Stimulated activated memory B cell treated with anti-CD40 and anti-IgM and Interleukin-4, amounts not matched to agents 10 μg/mL and 1 μg/mL and 100 μg/mL, for 72 hours (primary cell): ENCODE results near the gene LRRC42.
"Not testable (repeated sequence)": the region's sequence is repeated elsewhere in the genome, so short reads cannot be mapped to it uniquely, and the experiment has no call there.

Experiments used
- ATAC-seq: fragments of 150-1000 bp; cut with Tn5 transposase; 2 replicates; pipeline ENCODE4 v1.10.0; 2021
- H3K27ac Mint-ChIP-seq: one replicate; pipeline ENCODE4 v1.8.0; 2022; ENCODE audit warnings: mild to moderate bottlenecking, mixed read lengths
- H3K27me3 Mint-ChIP-seq: one replicate; pipeline ENCODE4 v1.8.0; 2022; ENCODE audit warnings: mixed read lengths
- H3K36me3 Mint-ChIP-seq: one replicate; pipeline ENCODE4 v1.8.0; 2022; ENCODE audit warnings: mixed read lengths
- H3K4me1 Mint-ChIP-seq: one replicate; pipeline ENCODE4 v1.8.0; 2022; ENCODE audit warnings: mixed read lengths
- H3K4me3 Mint-ChIP-seq: one replicate; pipeline ENCODE4 v1.8.0; 2022; ENCODE audit warnings: mild to moderate bottlenecking, moderate library complexity, mixed read lengths
- H3K9me3 Mint-ChIP-seq: one replicate; pipeline ENCODE4 v1.8.0; 2022; ENCODE audit warnings: mixed read lengths

The LRRC42 gene

DNA sequence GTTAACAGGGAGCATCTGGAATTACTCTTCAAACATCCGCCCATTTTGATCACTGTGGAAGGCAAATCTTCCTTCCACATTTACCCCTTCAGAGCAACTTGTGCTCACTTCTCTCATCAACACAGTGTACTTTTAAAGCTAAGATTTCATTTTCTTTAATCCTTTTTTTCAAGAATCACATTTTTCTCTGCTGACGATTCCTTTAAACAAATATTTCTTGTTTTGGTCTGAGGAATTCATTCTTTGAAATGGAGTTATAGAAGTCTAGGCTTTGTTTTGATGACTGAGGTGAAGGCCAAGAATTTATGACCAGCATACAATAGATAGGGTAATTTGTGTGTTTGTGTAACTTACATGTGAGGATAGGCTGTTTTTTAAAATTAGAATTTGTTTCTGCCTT lies 25.6 kb downstream of the LRRC42 start:
- ATAC-seq: no peak
- no peaks in the 10 kb centered on the region for H3K4me1 Mint-ChIP-seq
- H3K4me3 Mint-ChIP-seq: no peak overlapping the region
- H3K36me3 Mint-ChIP-seq: peaks cover 44% of the 10 kb centered on the region
- no peaks in the 10 kb centered on the region for H3K27me3 Mint-ChIP-seq
- no peaks in the 10 kb centered on the region for H3K9me3 Mint-ChIP-seq
- H3K27ac Mint-ChIP-seq: no peak overlapping the region

DNA sequence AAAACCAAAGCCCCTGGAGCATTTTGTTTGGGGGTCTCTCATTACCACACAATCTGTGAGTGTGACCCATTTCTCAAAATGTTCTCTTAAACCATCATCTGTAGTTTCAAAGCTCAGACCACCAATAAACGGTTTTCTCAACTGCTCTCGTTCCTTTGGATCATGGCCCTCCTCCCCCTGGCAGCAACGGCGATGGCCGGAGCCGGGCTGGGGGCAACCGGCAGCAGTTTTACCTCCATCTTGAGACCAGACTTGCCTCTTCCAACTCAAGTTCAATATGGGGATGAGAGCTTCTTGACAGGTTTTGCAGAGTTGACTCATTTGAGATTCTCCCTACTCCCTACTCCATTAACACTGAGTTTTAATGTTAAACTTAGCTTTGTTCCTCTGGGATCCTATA lies 29.7 kb downstream of the LRRC42 start:
- no peak for ATAC-seq
- Mint-ChIP-seq H3K27ac (no peak overlapping the region), H3K4me1 (peaks cover 7% of the 10 kb centered on the region), H3K27me3 (peaks cover 11% of the 10 kb centered on the region), H3K9me3 (no peaks in the 10 kb centered on the region), H3K36me3 (peaks cover 21% of the 10 kb centered on the region), H3K4me3 (no peak overlapping the region)

DNA sequence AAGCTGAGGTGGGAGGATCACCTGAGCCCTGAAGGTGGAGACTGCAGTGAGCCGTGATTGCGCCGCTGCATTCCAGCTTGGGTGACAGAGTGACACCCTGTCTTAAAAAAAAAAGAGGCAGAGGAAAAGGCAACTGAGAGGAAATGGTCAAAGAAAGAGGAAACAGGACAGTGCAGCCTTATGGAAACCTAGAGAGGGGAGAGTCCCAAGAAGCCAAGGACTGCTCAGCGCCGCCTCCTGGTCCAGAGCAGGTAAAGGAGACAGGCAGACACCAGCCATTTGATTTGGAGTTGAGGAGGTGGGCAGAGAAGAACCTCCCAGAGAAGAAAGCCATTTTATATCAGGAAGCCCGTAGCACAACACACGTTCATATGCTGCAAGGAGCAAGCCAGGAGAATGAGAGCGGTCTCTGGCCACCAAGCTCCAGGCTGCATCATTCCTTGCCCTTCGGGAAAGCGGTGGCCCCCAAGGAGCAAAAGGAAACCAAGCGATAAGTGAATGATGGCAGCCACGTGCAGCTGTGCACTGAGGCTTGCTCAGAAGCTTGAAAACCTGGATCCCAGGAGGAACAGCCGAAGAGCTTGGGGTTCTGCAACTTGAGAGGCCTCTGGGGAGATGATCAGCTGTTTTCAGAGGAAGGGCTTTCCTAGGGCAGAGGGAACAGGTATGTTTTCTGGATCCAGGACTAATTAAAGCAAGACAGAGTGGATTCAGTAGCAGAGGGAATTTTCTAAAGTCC lies 33.7 kb downstream of the LRRC42 start:
- Mint-ChIP-seq H3K4me3 (no peak overlapping the region), H3K27me3 (peaks cover 28% of the 10 kb centered on the region), H3K27ac (no peak overlapping the region), H3K9me3 (no peaks in the 10 kb centered on the region), H3K4me1 (peaks cover 7% of the 10 kb centered on the region), H3K36me3 (peaks cover 9% of the 10 kb centered on the region)
- ATAC-seq: no peak

DNA sequence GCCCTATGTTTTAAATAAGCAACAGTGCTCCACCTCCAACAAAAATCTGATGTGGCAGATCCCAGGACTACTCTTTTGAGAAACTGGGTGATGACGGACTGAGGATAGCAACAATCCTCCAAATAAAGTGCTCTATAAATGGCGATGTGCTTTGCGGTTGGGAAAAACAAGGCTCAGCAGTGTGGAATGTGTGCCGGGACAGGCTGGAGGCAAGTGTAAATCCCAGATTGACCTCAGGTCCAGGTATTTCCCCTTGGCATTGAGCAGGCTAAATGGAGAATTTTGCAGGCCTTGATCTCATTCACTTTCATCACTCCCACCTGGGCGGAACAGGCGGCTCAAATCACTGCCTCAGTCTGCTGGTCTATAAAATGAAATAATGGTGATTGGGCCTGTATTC lies 35.1 kb downstream of the LRRC42 start:
- H3K27ac Mint-ChIP-seq: no peak overlapping the region
- peaks cover 28% of the 10 kb centered on the region for H3K27me3 Mint-ChIP-seq
- peaks cover 7% of the 10 kb centered on the region for H3K4me1 Mint-ChIP-seq
- no peak for ATAC-seq
- no peaks in the 10 kb centered on the region for H3K36me3 Mint-ChIP-seq
- no peaks in the 10 kb centered on the region for H3K9me3 Mint-ChIP-seq
- no peak overlapping the region for H3K4me3 Mint-ChIP-seq

DNA sequence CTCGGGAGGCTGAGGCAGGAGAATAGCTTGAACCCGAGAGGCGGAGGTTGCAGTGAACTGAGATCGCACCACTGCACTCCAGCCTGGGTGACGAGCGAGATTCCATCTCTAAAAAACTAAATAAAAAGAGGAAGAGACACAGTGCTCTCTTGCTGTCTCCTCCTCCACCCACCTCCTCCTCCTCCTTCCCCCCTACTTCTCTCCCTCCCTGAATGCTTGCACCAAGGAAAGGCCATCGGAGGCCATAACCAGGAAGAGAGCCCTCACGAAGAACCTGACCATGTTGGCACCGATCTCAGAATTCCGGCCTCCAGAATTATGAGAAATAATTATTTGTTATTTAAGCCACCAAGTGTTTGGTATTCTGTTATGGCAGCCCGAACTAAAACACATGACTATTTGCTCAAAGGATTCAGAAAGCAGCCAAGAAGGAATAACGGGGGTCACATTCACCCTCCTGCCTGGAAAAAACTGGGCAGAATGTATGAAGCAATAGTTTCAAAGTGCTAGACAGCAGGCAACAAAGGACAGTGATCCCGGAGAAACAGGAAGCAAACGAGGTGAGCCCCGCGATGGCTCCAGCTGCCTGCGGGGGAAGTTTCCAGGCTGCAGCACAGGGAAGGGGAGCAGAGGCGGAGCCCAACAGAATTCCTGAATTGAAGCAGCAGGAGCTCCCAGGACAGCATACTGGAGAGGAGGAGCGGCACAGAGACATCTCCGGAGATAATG lies 36.0 kb downstream of the LRRC42 start:
- Mint-ChIP-seq H3K9me3 (peaks cover 4% of the 10 kb centered on the region), H3K4me3 (no peak overlapping the region), H3K4me1 (peaks cover 7% of the 10 kb centered on the region), H3K27ac (no peak overlapping the region), H3K27me3 (peaks cover 28% of the 10 kb centered on the region), H3K36me3 (no peaks in the 10 kb centered on the region)
- no peak for ATAC-seq

DNA sequence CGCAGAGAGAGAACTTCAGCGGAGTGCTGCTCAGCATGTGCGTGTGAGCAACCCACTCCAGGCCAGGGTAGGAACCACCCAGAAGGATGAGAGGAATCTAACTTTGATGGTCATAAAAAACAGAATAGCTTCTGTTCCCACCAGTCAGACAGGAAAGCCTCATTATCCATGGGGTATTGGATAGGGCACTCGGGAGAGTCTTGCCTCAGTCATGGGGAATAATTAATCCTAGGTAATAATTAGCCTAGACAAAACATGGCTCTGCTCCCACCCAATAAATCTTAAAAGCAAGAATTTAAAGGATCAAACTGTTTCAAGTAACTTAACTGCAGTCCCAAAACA lies 36.6 kb downstream of the LRRC42 start:
- H3K27ac Mint-ChIP-seq: no peak overlapping the region
- peaks cover 28% of the 10 kb centered on the region for H3K27me3 Mint-ChIP-seq
- H3K36me3 Mint-ChIP-seq: no peaks in the 10 kb centered on the region
- no peak for ATAC-seq
- H3K4me3 Mint-ChIP-seq: no peak overlapping the region
- H3K4me1 Mint-ChIP-seq: peaks cover 7% of the 10 kb centered on the region
- peaks cover 4% of the 10 kb centered on the region for H3K9me3 Mint-ChIP-seq

DNA sequence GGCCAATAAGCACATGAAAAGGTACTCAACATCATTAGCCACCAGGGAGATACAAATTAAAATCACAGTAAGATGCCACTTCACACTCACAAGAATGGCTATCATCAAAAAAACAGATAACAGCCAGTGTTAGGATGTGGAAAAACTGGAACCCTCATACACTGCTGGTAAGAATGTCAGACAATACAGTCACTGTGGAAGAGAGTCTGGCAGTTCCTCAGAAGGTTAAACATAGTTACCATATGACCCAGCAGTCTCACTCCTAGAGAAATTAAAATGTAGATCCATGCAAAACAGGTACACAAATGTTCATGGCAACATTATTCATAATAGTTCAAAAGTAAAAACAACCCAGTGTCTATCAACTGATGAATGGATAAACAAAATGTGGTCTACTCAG lies 38.6 kb downstream of the LRRC42 start:
- H3K36me3 Mint-ChIP-seq: no peaks in the 10 kb centered on the region
- no peak overlapping the region for H3K27ac Mint-ChIP-seq
- no peak for ATAC-seq
- peaks cover 4% of the 10 kb centered on the region for H3K9me3 Mint-ChIP-seq
- H3K27me3 Mint-ChIP-seq: peaks cover 23% of the 10 kb centered on the region
- no peak overlapping the region for H3K4me3 Mint-ChIP-seq
- H3K4me1 Mint-ChIP-seq: peaks cover 2% of the 10 kb centered on the region

DNA sequence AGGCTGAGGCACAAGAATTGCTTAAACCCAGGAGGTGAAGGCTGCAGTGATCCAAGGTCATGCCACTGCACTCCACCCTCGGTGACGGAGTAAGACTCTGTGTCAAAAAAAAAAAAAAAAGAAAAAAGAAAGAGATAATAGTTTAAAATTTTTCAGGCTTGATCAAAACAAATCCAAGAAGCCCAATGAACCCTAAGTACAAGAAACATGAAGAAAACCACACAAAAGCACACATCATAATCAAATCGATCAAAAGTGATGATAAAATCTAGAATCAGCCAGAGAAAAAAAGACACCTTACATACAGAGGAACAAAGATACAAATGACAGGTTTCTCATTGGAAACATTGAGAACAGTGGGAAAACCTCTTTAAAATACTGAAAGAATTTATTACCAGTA lies 40.3 kb downstream of the LRRC42 start:
- no peak overlapping the region for H3K4me3 Mint-ChIP-seq
- H3K4me1 Mint-ChIP-seq: no peaks in the 10 kb centered on the region
- no peak overlapping the region for H3K27ac Mint-ChIP-seq
- H3K36me3 Mint-ChIP-seq: no peaks in the 10 kb centered on the region
- peaks cover 4% of the 10 kb centered on the region for H3K9me3 Mint-ChIP-seq
- peaks cover 14% of the 10 kb centered on the region for H3K27me3 Mint-ChIP-seq
- no peak for ATAC-seq

DNA sequence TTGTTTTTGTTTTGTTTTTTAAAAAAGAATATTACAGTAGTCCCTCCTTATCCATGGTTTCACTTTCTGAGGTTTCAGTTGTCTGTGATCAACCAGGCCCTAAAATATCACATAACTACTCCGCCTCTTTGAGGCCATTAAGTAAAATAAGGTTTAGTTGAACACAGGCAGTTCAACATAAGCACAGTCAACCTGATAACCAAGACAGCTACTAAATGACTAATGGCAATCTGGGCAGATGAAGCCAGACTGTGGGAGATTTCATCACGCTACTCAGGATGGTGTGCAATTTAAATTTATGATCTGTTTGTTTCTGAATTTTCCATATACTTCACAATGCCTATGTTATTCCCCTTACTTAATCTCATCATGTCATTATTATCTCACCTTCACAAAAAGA lies 41.7 kb downstream of the LRRC42 start:
- no peak overlapping the region for H3K4me3 Mint-ChIP-seq
- H3K9me3 Mint-ChIP-seq: peaks cover 4% of the 10 kb centered on the region
- no peaks in the 10 kb centered on the region for H3K27me3 Mint-ChIP-seq
- H3K36me3 Mint-ChIP-seq: no peaks in the 10 kb centered on the region
- no peaks in the 10 kb centered on the region for H3K4me1 Mint-ChIP-seq
- no peak overlapping the region for H3K27ac Mint-ChIP-seq
- ATAC-seq: no peak

DNA sequence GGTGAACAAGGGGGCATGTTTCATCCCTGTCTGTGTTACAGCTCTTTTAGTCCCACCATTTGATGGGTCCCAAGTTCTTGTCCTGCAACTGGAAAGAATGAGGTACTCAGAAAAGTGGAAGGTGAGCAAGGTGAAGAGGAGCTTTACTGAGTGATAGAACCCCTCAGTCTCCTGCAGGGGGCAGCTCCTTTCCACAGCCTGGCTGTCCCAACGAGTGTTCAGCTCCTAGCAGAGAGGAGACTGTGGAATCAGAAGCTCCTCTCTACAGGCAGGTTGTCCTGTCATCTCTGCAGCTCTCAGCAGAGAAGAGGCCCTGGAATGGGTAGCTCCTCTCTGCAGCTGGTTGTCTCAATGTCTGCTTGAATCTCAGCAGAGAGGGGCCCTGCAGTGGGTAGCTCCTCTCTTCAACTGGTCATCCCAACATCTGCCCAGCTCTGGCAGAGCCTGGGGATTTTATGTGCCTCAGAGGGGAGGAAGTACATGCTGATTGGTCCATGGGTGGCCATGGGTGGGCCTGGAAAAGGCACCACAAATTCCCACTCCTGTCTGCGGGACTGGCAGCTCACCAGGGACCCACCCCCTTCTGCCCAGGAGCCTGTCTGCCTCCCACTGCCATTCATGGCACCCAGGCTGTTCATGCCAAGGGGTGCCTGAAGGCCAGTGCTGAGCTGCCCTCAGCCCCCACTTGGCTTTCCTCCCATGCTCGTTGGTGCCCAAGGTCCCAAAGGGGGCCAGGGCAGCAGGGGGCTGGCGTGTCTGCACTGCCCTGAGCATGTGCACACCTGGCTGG lies 46.1 kb downstream of the LRRC42 start:
- Mint-ChIP-seq H3K27ac (no peak overlapping the region), H3K27me3 (no peaks in the 10 kb centered on the region), H3K36me3 (no peaks in the 10 kb centered on the region), H3K4me3 (no peak overlapping the region), H3K9me3 (no peaks in the 10 kb centered on the region), H3K4me1 (no peaks in the 10 kb centered on the region)
- ATAC-seq: no peak

DNA sequence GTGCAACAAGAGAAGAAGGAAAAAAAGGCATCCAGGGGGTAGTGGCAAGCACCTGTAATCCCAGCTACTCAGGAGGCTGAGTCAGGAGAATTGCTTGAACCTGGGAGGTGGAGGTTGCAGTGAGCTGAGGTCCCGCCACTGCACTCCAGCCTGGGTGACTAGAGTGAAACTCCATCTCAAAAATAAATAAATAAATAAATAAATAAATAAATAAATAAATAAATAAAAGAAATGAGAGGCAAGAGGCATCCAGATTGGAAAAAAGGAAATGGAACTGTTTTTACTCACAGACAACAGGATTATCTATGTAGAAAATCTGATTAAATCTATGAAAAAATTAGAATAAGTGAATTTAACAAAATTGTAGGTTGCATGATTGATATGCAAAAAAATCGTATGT lies 48.4 kb downstream of the LRRC42 start:
- H3K36me3 Mint-ChIP-seq, ATAC-seq, H3K4me1 Mint-ChIP-seq, H3K4me3 Mint-ChIP-seq, H3K27ac Mint-ChIP-seq, H3K9me3 Mint-ChIP-seq, H3K27me3 Mint-ChIP-seq: not testable (repeated sequence)

DNA sequence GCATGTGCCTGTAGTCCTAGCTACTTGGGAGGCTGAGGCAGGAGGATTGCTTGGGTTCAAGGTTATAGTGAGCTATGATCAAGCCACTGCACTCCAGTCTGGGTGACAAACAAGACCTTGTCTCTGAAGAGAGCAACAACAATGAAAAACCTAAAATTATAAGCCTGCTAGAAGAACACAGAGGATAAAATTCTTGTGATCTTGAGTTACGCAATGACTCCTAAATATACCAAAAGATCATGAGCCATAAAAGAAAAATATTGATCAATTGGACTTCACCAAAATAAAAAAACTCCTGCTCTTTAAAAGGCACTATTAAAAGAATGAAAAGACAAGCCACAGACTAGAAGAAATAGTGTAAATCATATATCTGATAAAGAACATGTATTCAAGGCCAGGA lies 49.5 kb downstream of the LRRC42 start:
- Mint-ChIP-seq H3K36me3 (no peaks in the 10 kb centered on the region), H3K27ac (no peak overlapping the region), H3K27me3 (no peaks in the 10 kb centered on the region), H3K4me3 (no peak overlapping the region), H3K9me3 (peaks cover 2% of the 10 kb centered on the region), H3K4me1 (no peaks in the 10 kb centered on the region)
- no peak for ATAC-seq

DNA sequence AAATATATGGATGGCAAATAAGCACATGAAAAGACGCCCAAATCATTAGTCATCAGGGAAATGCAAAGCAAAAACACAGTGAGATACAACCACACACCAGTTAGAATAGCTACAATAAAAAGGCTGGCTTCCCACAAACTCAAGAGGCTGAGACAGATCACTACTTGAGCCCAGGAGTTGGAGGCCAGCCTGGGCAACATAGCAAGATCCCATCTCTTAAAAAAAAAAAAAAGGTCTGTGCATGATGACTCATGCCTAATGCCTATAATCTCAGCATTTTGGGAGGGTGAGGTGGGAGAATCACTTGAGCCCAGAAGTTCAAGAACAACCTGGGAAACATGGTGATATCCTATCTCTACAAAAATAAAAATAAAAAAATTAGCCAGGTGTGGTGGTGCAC lies 52.1 kb downstream of the LRRC42 start:
- Mint-ChIP-seq H3K4me3 (no peak overlapping the region), H3K27ac (no peak overlapping the region), H3K27me3 (no peaks in the 10 kb centered on the region), H3K9me3 (peaks cover 2% of the 10 kb centered on the region), H3K36me3 (no peaks in the 10 kb centered on the region), H3K4me1 (no peaks in the 10 kb centered on the region)
- no peak for ATAC-seq

DNA sequence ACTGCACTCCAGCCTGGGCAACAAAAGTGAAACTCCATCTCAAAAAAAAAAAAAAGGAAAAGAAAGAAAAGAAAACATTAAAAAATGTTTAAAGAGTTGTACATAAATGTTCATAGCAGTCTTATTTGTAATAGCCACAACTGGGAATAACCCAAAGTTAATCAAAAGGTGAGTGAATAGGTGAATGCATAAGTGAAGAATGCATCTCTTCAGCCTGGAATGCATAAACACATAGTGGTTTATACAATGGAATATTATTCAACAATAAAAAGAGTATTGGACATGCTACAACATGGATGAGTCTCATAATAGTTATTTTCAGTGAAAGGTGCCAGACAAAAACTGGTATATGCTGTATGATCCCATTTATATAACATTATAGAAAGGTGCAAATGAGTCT lies 53.8 kb downstream of the LRRC42 start:
- no peak for ATAC-seq
- Mint-ChIP-seq H3K27me3 (no peaks in the 10 kb centered on the region), H3K4me3 (no peak overlapping the region), H3K27ac (no peak overlapping the region), H3K36me3 (no peaks in the 10 kb centered on the region), H3K4me1 (no peaks in the 10 kb centered on the region), H3K9me3 (peaks cover 2% of the 10 kb centered on the region)

DNA sequence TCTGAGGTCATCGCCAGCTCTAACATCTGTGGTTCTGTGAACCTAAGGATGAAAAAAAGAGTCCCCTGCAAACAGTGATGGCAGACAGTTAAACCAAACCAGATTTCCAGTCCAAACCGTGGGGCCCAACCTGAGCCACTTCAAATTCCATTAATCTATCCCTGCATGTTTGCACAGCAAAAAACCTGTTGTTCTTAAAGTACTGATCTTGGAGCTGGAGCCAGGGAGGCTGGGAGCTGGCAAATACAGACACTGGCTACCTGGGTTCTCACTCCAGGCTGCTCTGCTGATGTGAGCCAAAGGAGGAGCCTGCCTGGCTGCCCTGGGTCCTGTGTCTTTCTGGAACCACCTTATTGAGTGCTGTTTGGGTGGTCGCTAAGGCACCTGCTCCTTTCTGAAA lies 55.4 kb downstream of the LRRC42 start:
- H3K27ac Mint-ChIP-seq: no peak overlapping the region
- no peak overlapping the region for H3K4me3 Mint-ChIP-seq
- H3K36me3 Mint-ChIP-seq: no peaks in the 10 kb centered on the region
- H3K4me1 Mint-ChIP-seq: no peaks in the 10 kb centered on the region
- H3K9me3 Mint-ChIP-seq: peaks cover 2% of the 10 kb centered on the region
- no peaks in the 10 kb centered on the region for H3K27me3 Mint-ChIP-seq
- no peak for ATAC-seq
